HG02759 (cell line): ENCODE measurements around the gene ABR.
"Not testable (repeated sequence)": the region's sequence is repeated elsewhere in the genome, so short reads cannot be mapped to it uniquely, and the experiment has no call there.

ENCODE experiments used
- ATAC-seq: cut with Tn5 transposase; IDR thresholded peaks from one replicate; pipeline ENCODE4 v1.9.1; 2021; ENCODE audit warnings: mild to moderate bottlenecking, moderate library complexity; ENCODE audit not compliant: unreplicated experiment

ABR gene

DNA sequence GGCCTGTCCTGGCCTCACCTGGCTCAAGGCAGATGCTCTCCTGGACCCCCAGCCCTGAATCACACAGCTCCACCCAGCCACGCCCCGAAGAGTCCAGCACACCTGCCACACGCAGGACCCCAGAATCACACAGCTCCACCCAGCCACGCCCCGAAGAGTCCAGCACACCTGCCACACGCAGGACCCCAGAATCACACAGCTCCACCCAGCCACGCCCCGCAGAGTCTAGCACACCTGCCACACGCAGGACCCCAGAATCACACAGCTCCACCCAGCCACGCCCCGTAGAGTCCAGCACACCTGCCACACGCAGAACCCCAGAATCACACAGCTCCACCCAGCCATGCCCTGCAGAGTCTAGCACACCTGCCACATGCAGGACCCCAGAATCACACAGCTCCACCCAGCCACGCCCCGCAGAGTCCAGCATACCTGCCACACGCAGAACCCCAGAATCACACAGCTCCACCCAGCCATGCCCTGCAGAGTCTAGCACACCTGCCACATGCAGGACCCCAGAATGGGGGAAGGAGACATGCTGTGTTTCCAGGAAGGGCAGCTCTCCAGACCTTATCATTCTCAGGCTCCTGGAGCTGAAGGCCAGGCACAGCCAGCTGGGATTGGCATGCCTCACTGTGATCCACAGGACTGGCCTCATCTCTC lies 105.7 kb downstream of the ABR start:
- not testable (repeated sequence) for ATAC-seq

DNA sequence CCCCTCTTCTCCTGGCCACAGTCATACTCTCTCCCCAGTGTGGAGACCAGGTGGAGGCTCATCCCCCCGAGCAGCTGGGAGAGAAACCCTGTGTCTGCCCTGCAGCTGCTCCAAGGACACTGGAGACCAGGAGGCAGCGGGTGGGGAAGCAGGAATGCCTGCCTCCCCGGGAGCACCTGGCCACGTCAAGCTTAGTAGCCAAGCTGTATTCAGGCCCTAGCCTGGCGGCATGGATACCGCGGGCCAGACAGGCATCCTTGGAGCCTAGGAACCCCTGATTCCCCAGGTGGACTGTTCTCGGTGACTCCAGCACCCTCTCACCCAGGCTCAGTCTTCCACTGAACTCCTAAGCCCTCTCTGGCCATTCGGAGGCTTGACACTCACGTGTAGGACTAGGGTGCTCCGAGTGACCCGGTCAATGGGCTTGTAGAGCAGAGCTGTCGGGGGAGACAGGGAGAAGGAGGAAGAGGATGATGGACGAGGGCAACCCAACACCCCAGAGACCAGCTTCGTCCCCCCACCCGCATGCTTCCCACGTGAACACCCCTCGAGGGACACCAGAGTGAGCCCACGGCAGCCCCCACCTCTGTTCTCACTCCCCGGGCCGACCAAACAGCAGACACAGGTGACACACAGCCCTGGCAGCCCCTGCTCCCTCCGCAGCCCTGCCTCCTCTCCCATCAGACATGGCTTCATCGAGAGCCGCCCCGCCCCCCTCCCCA lies 106.4 kb downstream of the ABR start:
- no peak for ATAC-seq

DNA sequence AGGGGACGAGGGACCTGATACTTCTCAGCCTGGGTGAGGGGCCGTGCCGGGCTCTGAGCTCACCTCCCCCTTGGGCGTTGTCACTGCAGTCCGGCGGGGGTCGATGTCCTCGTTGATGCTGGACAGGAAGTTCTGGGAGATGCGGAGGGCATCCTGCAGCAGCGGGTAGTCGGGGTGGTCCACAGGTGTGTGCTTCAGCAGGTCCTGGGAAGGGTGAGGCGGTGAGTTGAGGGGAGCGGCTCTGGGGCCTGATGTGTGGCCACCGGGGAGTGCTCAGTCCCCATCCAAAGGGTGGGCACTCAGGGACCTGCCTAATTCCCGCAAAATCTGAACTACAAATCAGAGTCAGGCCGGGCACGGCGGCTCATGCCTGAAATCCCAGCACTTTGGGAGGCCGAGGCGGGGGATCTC lies 107.2 kb downstream of the ABR start:
- ATAC-seq: no peak

DNA sequence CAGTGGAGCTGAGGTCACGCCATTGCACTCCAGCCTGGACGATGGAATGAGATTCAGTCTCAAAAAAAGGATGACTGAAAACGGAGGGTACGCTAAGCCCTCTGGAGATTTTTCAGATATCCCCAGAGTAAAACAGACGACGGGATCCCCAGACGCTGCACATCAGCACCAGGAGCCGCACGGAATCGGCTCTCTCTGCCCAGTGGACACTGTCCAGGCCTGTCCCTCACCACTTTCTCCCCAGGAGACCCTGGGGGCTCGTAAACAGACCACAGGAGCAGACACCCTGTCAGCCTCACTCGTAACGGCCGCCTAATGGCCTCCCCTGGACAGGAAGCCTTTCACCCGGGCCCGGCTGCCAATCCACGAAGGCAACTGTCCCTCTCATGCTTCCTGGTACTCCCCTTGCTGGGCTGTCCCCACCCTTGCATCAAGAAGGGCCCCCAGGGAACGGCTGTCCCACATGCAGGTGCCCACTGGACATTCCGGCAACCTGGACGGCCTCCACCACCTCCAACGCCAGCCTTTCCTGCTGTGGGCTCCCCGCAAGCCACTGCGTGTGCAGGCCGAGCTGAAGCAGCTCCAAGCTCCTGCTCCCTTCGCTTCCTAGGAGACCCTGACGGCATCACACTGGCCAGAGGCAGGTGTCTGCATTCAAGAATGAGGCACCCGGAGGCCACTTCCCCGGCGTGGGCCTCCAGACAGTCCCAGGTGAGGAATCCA lies 108.5 kb downstream of the ABR start:
- no peak for ATAC-seq

DNA sequence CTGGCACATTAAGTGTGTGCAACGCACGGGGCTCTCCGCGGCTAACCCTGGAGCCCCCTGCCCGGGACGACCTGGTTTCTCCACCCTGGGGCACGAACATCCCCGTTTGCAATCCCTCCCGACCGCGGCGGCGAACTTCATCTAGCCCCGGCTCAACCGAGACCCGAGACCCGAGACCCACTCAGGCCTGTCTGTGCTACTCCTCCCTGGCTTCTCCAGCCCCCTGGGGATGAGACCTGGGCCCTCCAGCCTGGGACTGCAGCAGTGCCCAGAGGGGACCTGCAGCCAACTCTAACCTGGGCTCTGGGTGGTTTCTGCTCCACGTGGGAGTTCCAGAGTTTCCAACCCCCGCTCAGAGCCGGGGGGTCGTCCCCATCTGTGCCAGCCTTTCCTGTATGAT lies 109.4 kb downstream of the ABR start:
- no peak for ATAC-seq

DNA sequence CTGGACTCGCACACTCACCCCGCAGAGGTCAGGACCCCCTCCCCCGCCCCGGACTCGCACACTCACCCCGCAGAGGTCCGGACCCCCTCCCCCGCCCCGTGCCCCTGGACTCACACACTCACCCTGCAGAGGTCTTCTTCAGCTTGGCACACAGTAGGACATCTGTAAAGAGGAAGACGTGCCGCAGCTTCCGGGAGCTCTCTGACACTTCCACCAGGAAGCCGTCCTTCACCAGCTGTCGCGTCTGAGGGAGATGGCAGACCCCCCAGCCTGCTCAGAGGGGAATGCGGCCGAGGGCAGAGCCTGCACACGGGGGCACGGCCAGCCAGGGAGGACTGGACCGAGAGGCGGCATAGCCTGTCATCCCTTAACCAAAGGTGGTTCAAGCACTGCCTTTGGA lies 109.9 kb downstream of the ABR start:
- ATAC-seq: no peak

DNA sequence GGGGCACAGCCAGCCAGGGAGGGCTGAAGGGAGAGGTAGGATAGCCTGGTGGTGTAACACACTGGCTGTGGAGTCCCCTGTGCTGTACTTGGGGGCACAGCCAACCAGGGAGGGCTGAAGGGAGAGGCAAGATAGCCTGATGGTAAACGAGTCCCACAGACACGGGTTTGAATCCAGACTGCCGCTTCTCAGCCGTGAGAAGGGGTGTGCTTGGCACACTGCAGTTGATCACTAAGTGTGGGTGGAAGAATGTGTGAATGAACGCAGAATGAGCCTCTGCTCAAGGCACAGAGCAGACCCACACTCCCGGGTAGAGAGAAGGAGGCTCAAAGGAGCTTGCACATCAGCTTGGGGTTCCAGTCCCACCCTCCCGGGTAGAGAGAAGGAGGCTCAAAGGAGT lies 111.4 kb downstream of the ABR start:
- ATAC-seq: no peak

DNA sequence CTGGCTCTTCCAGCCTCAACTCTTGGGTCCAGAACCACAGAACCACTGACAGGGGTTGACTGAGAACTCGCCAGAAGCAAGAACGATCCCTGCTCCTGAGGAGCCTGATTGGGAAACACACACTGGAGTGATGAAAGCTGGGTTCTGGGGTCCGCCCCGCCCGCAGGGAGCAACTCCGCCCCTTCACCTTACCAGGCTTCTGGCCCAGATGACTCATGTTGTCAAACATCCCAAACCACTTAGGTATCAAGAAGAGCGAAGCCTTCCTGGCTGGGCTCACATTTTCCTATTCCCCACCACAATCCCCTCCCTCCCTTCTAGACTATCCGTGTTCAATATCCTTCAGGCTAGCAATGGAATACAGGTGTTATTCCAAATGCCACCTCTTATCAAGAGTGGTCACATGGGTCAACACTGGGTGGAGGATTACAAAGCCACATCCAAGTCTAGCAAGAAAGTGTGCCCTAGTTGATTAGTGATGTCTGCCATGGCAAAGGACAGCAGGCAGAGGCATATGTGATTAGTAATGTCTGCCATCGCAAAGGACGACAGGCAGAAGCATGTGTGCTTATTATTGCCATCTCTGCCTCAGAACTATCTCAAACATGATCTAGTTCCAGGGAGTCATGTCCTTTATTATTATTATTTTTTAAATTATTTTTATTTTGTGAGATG lies 112.4 kb downstream of the ABR start:
- no peak for ATAC-seq

DNA sequence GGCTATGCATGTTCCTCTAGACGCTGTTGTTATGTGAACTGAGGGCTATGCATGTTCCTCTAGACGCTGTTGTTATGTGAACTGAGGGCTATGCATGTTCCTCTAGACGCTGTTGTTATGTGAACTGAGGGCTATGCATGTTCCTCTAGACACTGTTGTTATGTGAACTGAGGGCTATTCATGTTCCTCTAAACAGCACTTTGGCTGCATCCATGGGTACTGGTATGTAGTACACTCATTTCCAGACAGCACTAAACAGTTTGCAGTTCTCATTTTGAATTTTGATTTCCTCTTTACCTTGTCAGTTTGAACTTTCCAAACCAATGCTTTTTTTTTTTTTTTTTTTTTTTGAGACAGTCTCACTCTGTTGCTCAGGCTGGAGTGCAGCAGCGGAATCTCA lies 114.4 kb downstream of the ABR start:
- ATAC-seq: not testable (repeated sequence)

DNA sequence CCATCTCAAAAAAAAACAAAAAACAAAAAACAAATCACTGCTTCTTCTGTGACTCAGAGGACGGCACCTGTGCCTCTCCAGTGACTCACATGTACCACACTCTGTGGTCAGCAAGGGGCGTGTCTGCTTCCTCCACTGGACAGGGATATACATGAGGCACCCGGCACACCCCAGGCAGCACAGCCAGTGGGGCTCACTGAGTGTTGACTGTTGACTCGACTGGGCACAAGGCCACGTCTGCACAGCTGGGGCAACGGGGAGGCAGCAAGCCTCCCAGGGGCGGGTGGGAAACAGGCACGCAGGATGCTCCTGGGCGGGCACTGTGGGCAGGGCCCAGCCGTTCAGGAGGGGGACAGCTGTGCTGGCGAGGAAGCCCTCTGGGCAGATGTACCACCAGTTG lies 118.8 kb downstream of the ABR start:
- no peak for ATAC-seq

DNA sequence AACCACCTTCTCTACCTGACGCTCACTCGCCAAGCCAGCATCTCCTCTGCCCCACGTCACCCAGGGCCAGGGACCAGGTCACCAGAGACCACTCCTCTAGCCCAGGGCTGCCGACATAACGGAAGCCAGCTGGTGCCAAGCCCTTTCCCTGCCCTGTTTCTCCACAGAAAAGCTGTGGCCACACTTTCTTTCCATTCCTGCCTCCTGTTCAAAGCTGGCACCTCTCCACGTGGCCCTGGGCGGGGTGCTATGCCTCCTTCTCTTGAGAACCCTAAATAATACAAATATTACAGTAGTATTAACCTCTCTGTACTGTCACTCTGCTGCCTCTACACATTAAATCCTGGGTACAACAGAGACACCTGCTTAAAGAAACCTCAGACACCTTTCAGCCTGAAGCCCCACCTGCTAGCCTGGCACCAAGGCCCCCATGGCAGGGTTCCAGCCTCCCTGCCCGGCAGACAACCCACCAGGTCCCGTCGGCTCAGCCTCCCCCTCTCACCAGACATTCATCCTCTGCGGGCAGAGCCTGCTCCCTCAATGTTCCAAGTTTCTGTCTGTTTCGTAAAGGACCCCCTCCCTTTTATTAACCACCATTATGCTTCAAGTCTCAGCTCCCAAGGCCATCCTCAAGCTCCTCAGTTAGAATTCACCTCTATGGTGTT lies 120.5 kb downstream of the ABR start:
- no peak for ATAC-seq

DNA sequence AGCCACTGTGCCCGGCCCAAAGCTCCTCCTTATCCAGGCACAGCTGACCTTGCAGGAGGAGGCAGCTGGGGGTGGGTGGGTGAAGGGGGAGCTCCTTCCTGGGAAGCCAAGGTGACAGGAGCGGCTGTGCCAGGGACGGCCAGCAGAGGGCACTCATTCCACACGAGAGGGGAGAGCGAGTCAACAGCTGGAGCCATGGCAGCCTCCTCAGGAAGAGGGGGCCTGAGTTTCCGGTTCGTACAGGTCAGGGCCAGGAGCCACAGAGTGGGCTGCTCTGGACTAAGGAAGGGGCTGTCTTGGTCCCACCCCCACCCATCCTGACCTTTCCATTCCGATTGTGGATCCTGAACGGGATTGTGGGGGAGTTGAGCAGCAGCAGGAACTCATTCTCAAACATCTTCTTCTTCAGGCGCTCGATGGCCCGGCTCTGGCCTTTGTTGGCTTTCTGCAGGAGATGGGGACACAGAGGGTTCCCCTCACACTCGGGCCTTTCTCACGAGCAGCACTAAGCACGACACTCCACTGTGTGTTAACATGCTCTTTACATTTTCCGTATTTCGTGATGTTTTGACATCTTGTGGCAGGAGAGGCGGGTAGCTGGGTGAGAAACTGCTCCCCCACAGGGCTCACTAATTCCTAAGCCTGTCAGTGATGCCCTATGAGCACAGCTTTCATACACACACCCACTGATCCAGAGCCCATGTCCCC lies 121.2 kb downstream of the ABR start:
- no peak for ATAC-seq

DNA sequence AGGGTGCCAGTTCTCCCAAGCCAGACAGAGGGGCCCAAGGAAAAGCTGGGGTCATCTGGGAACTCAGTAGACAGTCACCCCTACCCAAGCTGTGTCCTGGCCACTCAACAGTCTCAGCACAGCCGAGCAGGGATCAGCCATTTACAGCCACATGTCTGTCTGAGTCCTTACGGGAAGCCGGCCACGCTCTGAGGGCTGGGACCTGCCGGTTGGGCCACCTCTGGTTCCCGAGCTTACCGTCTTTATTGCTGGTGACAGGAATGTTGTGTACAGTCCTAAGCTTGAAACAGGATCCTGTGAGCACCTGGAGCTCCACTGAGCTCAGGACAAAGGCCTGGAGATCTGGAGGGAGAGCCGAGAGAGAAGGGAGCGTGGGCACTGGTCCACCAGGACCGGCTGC lies 123.0 kb downstream of the ABR start:
- ATAC-seq: no peak

DNA sequence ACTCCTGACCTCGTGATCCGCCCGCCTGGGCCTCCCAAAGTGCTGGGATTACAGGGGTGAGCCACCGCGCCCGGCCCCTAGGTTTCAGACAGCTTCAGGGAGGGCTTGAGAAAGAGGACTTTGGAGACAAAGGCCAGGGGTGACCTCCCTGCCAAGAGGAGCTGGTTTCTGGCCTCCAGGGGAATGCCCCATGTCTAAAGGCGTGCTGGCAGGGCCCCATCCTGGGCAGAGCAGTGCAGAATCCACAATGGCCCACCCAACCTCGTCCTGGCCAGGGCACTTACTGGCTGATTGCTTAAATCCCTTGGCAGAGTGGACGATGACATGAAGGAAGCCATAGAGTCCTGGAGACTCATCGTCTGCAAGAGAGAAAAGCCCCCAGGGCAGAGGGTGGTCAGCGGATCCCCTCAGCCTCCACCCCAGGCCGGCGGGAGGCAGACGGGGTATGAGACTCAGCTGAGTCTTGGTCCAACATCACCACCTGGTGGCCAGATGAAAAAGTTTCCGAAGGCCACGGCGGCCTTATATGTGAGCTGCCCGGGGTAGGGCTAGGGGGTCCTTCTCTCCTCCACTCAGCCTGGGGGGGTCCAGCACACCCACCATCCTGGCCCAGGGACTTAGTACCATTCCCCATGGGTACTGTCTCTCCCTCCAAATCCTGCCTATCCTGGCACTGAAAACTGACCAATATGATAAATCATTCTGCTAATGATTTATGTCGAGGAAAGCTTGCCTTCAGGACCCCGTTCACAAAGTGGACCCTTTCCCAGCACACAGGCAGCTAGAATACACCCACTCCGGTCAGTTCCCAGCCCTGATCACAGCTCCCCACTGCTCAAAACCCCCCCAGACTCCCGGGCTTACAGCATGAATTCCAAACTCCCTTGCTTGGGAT lies 123.8 kb downstream of the ABR start:
- ATAC-seq: no peak

DNA sequence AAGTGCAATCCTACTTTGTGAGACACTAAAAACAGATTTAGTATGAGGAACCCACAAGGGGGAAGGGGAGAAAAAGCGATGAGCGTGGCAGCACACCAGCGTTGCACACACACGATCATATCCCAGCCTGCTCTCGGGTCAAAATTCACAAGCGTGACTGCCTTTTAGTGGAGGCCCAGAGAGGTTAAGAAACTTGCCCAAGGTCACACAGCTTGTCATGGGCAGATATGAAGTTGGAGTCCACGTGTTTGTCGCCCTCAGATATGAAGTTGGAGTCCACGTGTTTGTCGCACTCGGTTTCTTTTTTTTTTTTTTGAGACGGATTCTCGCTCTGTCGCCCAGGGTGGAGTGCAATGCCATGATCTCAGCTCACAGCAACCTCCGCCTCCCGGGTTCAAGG lies 124.5 kb downstream of the ABR start:
- ATAC-seq: no peak

DNA sequence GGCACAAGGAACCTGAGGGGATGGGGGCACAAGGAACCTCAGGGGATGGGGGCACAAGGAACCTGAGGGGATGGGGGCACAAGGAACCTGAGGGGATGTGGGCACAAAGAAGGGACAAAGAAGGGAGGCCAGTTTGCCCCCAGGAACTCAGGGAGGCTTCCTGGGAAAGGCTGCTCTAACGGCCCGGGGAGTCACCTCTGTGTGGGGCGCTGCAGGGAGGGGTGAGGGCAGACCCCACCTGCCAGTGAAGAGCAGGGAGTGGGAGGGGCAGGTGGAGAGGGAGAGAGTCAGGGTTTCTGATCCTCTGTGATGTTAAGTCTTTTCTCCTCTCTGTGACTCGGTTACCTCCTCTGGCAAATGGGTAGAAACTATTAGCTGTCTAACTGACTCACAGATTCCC lies 125.1 kb downstream of the ABR start:
- no peak for ATAC-seq

DNA sequence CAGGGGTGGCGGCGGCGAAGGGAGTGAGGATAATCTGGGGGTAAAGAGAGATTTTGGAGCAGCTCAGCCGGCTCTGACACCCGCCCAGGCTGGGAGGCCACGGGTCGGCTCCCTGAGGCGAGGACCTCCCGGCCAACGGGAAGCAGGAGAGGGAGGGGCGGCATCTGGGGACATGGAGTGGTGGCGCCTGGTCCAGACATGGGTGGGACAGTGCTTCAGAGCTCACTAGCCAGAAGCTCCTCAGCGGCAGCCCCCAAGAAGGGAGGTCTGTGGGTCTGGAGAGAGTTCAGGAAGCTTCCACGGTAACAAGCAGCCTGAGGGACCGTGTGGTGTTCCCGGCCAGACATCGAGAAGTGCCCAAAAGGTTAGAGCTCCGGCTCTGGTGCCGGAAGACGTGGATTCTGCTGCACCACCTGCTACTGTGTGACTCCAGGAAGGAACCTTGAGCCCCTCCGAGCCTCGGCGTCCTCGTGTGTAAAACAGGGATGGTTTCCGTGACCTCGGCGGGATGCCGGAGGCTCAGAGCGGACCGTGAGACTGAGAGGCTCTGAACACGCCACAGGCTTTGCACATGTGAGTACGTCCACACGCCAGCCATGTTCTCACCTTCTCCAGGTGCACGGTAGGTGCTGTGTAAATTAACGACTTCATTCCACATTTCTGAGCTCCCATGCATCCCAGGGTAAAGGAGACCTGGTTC lies 126.0 kb downstream of the ABR start:
- no peak for ATAC-seq

DNA sequence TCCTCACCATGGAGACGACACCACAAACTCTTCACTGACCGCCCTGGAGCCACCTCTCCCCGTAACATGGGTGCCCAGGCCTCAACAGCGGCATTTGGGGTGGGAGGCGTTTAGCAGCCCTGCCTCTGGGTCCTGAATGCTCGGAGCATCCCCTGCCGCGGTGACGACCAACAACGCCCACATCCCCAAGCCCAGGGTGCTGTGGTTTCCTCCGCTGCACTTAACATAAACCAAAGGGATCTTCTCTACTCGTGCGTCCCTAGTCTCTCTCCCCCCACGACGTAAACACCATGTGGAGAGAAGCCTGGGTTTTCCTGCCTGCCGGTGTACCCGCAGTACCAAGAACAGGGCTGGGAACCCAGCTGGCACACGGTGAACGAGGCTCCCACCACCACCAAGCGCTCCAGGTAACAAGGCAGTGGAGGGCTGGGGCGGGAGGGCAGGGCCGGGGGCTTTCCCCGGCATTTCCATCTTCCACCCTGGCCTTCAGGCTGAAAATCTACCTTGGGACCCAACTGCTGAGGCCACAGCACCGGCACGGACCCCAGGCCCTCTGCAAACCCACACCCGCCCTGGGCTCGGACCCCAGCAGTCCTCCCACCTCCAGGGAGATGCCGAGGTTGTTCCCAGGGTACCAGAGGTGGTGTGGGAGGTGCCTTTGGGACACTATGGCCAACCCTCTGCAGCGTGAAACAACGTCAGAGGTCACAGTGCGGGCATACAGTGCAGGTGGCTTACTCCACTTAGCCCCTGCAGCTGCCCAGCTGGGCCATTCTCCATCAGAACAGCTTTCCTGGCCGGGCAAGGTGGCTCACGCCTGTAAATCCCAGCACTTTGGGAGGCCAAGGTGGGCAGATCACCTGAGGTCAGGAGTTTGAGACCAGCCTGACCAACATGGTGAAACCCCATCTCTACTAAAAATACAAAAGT lies 128.5 kb downstream of the ABR start:
- ATAC-seq: no peak
